Right lobe of liver (tissue), 6 donors: ENCODE results near the gene SLC7A11. TPM values are rescaled to one million over a fixed set of nuclear protein-coding genes. Genes with fewer than 3 reads are reported as not detected.

Experiments
- ATAC-seq, 4 donors: fragments of 200-7000 bp; cut with Tn5 transposase; one replicate each; pipeline ENCODE4 v1.9.1; 2020; ENCODE audit warnings: mild to moderate bottlenecking in 4 of 4, moderate library complexity in 4 of 4
- DNase-seq, 3 donors: peaks; one replicate each; pipeline ENCODE4 v3.0.0-alpha.2; 2020
- H3K27ac ChIP-seq, 3 donors: fragments of 200-600 bp; one replicate each; pipeline ENCODE4 v1.8.0; 2022
- H3K27me3 ChIP-seq, 2 donors: fragments of 200-600 bp; one replicate each; pipeline ENCODE4 v1.8.0; 2022
- H3K36me3 ChIP-seq, 4 donors: fragments of 200-600 bp; sonication (generic) in 1 of 4; one replicate each; pipeline versions ENCODE4 v1.5.1 to v1.8.0; 2017 to 2022; ENCODE audit warnings: control low read depth in 1 of 4
- H3K4me1 ChIP-seq, 4 donors: fragments of 200-600 bp; sonication (generic) in 1 of 4; one replicate each; pipeline versions ENCODE4 v1.5.1 to v1.8.0; 2017 to 2022; ENCODE audit warnings: control low read depth in 1 of 4
- H3K4me3 ChIP-seq, 3 donors: fragments of 200-600 bp; one replicate each; pipeline ENCODE4 v1.8.0; 2022
- H3K9me3 ChIP-seq, 4 donors: fragments of 200-600 bp; sonication (generic) in 1 of 4; one replicate each; pipeline versions ENCODE4 v1.5.1 to v1.8.0; 2017 to 2022; ENCODE audit warnings: control low read depth in 1 of 4
- POLR2A ChIP-seq: fragments of 450-650 bp; IDR thresholded peaks from one replicate; pipeline ENCODE4 v1.6.1; 2017; ENCODE audit warnings: antibody characterized with exemption, mild to moderate bottlenecking
- WGBS: methylation state at CpG from one replicate; pipeline ENCODE4 v1.1.6; 2018; ENCODE audit warnings: low coverage, low lambda C conversion rate; ENCODE audit not compliant: insufficient coverage; ENCODE audit errors: missing lambda C conversion rate; 5-methylcytosine and 5-hydroxymethylcytosine counted together
- intact Hi-C, 2 donors: fragments of 100-400 bp; cut with DNase I; formaldehyde crosslinking; loops; one replicate each; pipeline versions ENCODE4 v1.11.2 to v1.14.1; 2022
- total RNA-seq, 6 experiments: library from RNA; depleted of rRNA in 2 of 6; stranded (reverse); fragments of >200 nt in 2 of 6; fragmentation: NEBNext Ultra II Directional in 3 of 6; extraction: Animal tissue kit (Norgen Biotek cat#: 25700) in 3 of 6; gene quantifications; one replicate each; pipeline versions ENCODE4 v1.1.0 to v1.2.4, GENCODE V29; 2016 to 2023
- TF ChIP-seq, protein P1 (sequence below), 4 donors: fragments of 200-600 bp in 3 of 4; fragments of 450-650 bp in 1 of 4; IDR thresholded peaks; one replicate each; pipeline versions ENCODE4 v1.5.1 to v1.8.0; 2016 to 2022; ENCODE audit warnings: antibody characterized with exemption in 4 of 4, mild to moderate bottlenecking in 2 of 4
- donor health status: DM: no; HTN: yes; CAD: no.
- donor health status: DM: no; HTN: no; CAD: no.
- donor health status: DM: no; HTN: no; CAD: no.
- donor health status: DM: no; HTN: yes; CAD: no.
- donor health status: DM: no; HTN: yes; CAD: no.

The SLC7A11 gene
- total RNA-seq, 6 experiments from 2014 or later = 0.02 to 1.8 (median 0.35) TPM; not detected in 1

- DNase-seq = no peak
- intact Hi-C loops = no loop called here
- no peak for ATAC-seq
- no peaks in the 10 kb centered on the region for H3K4me1 ChIP-seq
- WGBS = 75% methylated on average over 1 of the region's 1 CpG
- no peak overlapping the region for H3K4me3 ChIP-seq
- H3K27ac ChIP-seq = no peak overlapping the region
- H3K36me3 ChIP-seq = no peaks in the 10 kb centered on the region
- no peaks in the 10 kb centered on the region for H3K27me3 ChIP-seq
- TF ChIP-seq, protein P1, sequence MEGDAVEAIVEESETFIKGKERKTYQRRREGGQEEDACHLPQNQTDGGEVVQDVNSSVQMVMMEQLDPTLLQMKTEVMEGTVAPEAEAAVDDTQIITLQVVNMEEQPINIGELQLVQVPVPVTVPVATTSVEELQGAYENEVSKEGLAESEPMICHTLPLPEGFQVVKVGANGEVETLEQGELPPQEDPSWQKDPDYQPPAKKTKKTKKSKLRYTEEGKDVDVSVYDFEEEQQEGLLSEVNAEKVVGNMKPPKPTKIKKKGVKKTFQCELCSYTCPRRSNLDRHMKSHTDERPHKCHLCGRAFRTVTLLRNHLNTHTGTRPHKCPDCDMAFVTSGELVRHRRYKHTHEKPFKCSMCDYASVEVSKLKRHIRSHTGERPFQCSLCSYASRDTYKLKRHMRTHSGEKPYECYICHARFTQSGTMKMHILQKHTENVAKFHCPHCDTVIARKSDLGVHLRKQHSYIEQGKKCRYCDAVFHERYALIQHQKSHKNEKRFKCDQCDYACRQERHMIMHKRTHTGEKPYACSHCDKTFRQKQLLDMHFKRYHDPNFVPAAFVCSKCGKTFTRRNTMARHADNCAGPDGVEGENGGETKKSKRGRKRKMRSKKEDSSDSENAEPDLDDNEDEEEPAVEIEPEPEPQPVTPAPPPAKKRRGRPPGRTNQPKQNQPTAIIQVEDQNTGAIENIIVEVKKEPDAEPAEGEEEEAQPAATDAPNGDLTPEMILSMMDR (IDR thresholded peaks at IDR 0.05) = no peak
- no peak for TF ChIP-seq POLR2A
- no peaks in the 10 kb centered on the region for H3K9me3 ChIP-seq
Observed at GRCh38 chr4:138232364-138232763, 9.8 kb downstream of the SLC7A11 start.

DNA sequence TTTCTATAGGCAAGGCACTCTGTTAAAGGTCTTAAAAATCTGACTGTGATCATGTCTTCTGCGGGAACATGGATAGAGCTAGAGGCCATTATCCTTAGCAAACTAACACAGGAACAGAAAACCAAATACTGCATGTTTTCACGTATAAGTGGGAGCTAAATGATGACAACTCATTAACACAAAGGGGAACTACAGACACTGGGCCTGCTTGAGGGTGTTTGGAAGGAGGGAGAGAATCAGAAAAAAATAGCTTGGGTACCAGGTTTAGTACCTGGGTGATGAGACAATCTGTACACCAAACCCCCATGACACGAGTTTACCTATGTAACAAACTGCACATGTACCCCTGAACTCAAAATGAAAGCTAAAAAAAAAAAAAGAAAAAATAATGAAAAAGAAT, 12.1 kb downstream of the SLC7A11 start:
- ATAC-seq = no peak
- no peak for TF ChIP-seq POLR2A
- TF ChIP-seq, protein P1 (IDR thresholded peaks at IDR 0.05) = no peak
- no peaks in the 10 kb centered on the region for H3K9me3 ChIP-seq

GRCh38 chr4:138229160-138229559, 13.0 kb downstream of the SLC7A11 start:
- intact Hi-C loops = no loop called here

More for the DNA sequence above, 12.1 kb downstream of the SLC7A11 start:
- no peak for DNase-seq
- 65% methylated on average over 3 of the region's 3 CpGs for WGBS
- Histone ChIP-seq H3K27me3 (no peaks in the 10 kb centered on the region), H3K4me3 (no peak overlapping the region), H3K36me3 (no peaks in the 10 kb centered on the region), H3K27ac (no peak overlapping the region), H3K4me1 (no peaks in the 10 kb centered on the region)
- intact Hi-C loops = no loop called here

DNA sequence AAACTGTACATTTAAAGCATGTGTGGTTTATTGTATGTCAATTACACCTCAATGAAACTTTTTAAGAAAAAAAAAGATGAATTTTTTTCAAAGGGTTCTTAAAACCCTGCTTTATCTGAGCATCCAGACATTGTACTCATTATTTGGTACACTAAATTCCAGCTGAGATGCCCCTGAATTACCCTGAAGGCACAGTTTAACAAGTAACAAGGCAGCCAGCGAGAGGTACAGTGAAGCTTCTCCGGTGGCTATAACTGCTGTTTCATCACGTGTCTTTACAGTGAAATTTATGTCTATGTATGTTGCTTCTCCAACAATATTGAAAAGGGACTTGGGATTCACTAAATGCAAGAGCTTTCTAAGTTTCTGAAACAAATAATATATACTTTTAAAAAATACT, 15.8 kb downstream of the SLC7A11 start:
- Histone ChIP-seq H3K4me3 (no peak overlapping the region), H3K27ac (no peak overlapping the region), H3K4me1 (no peaks in the 10 kb centered on the region), H3K36me3 (no peaks in the 10 kb centered on the region), H3K27me3 (no peaks in the 10 kb centered on the region), H3K9me3 (no peaks in the 10 kb centered on the region)
- ATAC-seq (no peak), DNase-seq (no peak)
- WGBS = 50% methylated on average over 3 of the region's 3 CpGs
- TF ChIP-seq POLR2A = no peak
- TF ChIP-seq, protein P1 (IDR thresholded peaks at IDR 0.05) = no peak
- intact Hi-C loops = no loop called here

More at GRCh38 chr4:138229160-138229559, 13.0 kb downstream of the SLC7A11 start:
- no peaks in the 10 kb centered on the region for H3K36me3 ChIP-seq
- no peak overlapping the region for H3K4me3 ChIP-seq
- 61% methylated on average over 2 of the region's 2 CpGs for WGBS
- H3K4me1 ChIP-seq = no peaks in the 10 kb centered on the region
- no peak for ATAC-seq
- TF ChIP-seq, protein P1 (IDR thresholded peaks at IDR 0.05) = no peak
- TF ChIP-seq POLR2A = no peak
- H3K27me3 ChIP-seq = no peaks in the 10 kb centered on the region
- no peak overlapping the region for H3K27ac ChIP-seq
- no peaks in the 10 kb centered on the region for H3K9me3 ChIP-seq
- no peak for DNase-seq

DNA sequence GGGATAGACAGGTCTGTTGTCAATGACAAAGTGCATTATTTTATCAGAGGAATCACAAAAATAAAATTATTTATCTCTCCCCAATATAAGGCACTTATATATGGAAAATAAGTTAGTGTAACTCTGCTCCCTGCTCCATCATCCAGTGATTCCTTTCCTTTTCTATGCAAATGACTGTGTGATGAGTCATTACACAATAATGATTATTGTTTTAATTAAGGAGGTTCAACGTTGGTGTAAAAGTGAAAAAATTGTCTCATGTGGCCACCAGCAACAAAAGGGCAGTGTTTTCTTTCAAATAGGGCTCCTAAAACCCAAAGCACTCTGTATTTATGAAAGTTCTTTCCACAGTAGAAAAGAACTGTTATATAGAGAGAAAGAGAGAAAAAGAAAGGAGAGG, 16.7 kb downstream of the SLC7A11 start:
- intact Hi-C loops = no loop called here
- H3K4me1 ChIP-seq = no peaks in the 10 kb centered on the region
- no peak for DNase-seq
- WGBS = 22% methylated on average over 1 of the region's 1 CpG
- H3K9me3 ChIP-seq = no peaks in the 10 kb centered on the region
- no peaks in the 10 kb centered on the region for H3K27me3 ChIP-seq
- no peak for TF ChIP-seq POLR2A
- TF ChIP-seq, protein P1 (IDR thresholded peaks at IDR 0.05) = no peak
- no peaks in the 10 kb centered on the region for H3K36me3 ChIP-seq
- ATAC-seq = no peak
- no peak overlapping the region for H3K4me3 ChIP-seq
- H3K27ac ChIP-seq = no peak overlapping the region
